MV-4-11 (cell line): ENCODE measurements around the gene SLC49A3.
"Not testable (repeated sequence)": the region's sequence is repeated elsewhere in the genome, so short reads cannot be mapped to it uniquely, and the experiment has no call there.

Experiments used
- DNase-seq: peaks from one replicate; lab custom pipeline; 2025; lab: John Stamatoyannopoulos, UW

SLC49A3 gene

GRCh38 chr4:722169-722725 is 33.3 kb upstream of the SLC49A3 start:
- DNase-seq = peak; percentile 18

- DNase-seq = no peak
Measured at GRCh38 chr4:721261-722168, 32.6 kb upstream of the SLC49A3 start.

DNA sequence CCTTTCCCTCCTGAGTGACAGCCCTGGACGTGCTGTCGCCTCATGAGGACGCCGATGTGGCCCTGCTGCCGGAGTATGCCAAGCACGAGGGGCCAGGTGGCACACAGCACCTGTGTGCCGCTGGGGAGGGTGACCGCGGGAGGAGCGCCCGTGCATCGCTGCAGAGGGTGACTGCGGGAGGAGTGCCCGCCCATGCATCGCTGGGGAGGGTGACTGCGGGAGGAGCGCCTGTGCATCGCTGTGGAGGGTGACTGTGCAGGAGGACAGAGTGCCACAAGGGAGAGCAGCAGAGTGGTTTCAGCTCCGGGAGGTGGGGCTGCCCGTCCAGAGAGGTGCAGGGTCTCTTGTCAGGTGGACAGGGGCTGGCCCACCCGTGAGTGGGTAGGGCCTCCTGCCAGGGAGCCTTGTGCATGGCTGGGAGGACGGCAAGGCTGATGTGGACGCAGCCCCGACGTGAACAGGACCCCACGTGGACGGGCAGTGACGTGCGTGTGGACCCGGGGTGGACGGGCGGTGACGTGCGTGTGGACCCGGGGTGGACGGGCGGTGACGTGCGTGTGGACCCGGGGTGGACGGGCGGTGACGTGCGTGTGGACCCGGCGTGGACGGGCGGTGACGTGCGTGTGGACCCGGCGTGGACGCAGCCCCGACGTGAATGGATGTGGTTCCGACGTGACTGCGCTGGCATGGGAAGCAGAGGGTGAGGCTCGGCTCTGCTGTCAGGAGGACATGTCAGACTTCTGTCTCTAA is 31.3 kb upstream of the SLC49A3 start:
- no peak for DNase-seq

DNA sequence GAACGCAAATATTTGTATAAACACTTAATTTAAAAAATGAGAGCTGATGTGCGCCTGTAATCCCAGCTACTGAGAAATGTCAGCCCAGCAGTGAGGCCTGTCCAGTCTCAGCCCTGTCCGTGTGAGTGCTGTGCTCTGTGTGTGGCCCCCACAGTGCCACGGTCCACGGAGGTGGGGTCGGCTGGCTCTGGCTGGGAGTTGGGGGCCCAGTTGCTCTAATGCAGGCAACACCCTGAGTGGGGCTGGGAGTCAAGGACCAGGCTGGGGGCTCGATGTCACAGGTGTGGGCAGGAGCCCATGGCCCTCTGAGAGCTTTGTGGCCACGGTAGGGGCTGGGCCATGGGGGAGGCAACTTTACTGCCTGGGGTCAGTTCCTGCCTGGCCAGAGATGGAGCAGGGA is 29.5 kb upstream of the SLC49A3 start:
- no peak for DNase-seq

DNA sequence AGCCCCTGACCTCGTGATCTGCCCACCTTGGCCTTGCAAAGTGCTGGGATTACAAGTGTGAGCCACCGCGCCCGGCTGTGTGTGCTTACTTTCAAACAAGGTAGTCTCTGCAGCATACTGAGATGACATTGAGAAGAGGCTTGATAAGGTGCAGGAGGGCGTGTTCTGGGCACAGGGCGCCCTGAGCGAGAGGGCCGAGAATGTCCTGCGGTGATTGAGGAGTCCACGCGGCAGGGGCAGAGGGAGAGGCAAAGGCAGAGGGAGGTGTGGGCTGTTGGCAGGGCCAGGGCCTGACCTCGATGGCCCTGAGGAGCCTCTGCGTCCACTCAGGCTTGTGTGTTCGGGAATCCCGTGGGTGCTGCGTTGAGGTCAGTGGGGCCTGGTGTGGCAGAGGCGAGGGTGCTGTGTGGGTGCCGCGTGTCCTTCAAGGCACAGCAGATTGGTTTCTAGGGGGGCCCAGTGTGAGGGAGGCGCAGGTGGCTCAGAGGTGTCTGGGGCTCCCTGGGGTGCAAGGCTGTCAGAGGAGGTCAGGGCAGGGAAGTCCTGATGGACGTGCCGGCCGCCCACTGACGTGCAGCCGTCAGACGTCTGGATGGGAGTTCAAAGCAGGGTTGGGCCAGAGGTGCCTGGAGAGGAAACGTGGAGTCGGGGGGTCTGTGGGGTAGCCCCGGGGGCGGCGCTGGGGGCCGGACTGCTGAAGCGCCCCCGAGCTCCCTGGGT is 28.8 kb upstream of the SLC49A3 start:
- DNase-seq = no peak

- DNase-seq = no peak
Measured at GRCh38 chr4:714087-714486, 25.1 kb upstream of the SLC49A3 start.

GRCh38 chr4:712916-713632 is 24.1 kb upstream of the SLC49A3 start:
- DNase-seq = no peak

DNA sequence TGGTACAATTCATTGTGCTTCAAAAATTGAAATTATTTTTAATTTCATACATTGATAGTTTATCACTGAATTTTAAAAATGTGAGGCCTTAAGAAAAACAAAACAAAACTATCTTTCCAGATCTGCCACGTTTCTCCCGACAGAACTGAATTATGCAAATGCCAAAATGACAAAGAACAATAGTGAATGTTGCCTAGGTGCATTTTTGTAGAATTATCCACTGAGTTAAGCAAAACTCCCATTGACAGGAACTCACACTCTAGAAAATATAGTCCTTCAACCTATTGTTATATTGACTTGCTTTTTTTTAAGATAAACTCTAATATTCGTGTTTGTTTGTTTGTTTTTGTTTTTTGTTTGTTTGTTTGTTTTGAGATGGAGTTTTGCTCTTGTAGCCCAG is 23.1 kb upstream of the SLC49A3 start:
- DNase-seq = no peak

DNA sequence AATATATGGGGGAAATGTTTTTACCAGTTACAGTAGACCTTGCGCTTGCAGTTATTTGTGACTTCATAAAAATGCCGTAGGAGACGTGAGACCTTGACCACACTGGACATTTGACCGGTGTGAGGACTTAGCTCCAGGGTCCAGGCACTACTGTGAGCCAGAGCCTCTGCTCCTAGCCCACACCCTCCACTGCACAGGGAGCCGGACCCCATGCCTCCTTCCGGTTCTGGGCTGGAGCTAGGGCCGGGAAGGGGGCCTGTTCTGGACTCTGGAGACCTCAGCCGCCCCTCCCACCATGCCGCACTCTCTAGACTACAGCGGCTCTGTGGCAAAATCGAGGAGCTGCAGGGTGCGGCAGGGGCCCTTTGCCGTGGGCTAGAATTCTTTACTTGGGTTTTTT is 22.0 kb upstream of the SLC49A3 start:
- DNase-seq = no peak

GRCh38 chr4:710116-710515 is 21.2 kb upstream of the SLC49A3 start:
- DNase-seq = no peak

DNA sequence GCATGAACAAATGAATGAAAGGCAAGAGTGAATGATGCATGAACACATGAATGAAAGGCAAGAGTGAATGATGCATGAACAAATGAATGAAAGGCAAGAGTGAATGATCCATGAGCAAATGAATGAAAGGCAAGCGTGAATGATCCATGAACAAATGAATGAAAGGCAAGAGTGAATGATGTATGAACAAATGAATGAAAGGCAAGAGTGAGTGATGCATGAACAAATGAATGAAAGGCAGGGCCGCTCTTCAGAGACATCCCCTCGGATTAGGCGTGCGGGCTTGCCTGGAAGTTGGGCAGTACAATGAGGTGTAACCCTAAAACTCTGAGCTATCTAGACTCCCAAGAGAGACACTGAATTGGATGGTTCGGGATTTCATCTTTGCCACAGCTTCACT is 20.4 kb upstream of the SLC49A3 start:
- no peak for DNase-seq

DNA sequence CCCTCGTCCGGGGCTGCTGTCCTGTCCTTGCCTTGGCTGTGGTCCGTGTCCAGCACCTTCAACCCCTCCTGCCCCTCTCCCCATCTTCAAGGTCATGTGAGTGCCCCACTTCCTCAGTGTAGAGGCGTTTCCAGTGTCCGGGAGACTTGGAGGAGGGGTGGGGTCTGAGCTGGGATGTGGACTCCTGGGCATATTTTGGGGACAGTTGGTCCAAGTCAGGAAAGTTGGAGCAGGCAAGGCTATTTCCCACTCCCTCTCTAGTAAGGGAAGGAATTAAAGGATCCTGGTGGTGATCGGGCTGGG is 19.6 kb upstream of the SLC49A3 start:
- no peak for DNase-seq

DNA sequence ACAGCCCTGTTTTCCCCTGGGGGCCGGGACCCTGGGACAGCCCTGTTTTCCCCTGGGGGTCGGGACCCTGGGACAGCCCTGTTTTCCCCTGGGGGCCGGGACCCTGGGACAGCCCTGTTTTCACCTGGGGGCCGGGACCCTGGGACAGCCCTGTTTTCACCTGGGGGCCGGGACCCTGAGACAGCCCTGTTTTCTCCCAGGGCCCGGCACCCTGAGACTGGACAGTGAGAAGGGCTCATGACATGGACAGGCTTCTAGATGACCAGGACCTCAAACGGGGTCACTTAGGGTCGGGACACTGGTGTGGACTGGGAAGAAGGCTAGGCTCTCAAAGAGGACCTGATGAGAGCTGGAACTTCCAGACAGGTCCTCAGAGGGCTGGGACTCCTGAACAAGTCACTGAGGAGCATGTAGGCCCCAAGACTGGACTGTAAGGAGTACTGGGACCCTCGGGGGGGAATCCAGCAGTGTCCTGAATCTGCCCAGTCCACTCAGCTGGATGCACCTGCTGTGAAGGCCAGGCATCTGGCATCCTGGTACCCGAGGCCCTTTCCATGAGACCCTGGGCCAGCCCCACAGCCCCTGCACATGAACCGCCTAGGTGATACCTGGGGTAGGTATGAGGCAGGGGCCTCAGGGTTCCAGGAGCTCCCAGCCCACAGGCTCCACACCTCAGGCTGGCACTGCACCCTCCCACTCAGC is 19.1 kb upstream of the SLC49A3 start:
- DNase-seq = no peak

- DNase-seq = no peak
Measured at GRCh38 chr4:706834-707598, 18.1 kb upstream of the SLC49A3 start.

DNA sequence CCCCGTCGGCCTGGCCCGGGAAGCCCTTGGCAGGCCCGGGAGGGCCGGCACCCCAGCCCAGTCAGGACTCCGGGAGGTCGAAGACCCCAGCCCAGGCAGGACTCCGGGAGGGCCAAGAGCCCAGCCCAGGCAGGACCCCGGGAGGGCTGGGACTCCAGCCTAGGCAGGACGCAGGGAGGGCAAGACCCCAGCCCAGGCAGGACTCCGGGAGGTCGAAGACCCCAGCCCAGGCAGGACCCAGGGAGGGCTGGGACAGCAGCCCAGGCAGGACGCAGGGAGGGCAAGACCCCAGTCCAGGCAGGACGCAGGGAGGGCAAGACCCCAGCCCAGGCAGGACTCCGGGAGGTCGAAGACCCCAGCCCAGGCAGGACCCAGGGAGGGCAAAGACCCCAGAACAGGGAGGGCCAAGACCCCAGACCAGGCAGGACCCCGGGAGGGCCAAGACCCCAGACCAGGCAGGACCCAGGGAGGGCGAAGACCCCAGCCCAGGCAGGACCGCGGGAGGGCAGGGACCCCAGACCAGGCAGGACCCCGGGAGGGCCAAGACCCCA is 17.2 kb upstream of the SLC49A3 start:
- DNase-seq = not testable (repeated sequence)

DNA sequence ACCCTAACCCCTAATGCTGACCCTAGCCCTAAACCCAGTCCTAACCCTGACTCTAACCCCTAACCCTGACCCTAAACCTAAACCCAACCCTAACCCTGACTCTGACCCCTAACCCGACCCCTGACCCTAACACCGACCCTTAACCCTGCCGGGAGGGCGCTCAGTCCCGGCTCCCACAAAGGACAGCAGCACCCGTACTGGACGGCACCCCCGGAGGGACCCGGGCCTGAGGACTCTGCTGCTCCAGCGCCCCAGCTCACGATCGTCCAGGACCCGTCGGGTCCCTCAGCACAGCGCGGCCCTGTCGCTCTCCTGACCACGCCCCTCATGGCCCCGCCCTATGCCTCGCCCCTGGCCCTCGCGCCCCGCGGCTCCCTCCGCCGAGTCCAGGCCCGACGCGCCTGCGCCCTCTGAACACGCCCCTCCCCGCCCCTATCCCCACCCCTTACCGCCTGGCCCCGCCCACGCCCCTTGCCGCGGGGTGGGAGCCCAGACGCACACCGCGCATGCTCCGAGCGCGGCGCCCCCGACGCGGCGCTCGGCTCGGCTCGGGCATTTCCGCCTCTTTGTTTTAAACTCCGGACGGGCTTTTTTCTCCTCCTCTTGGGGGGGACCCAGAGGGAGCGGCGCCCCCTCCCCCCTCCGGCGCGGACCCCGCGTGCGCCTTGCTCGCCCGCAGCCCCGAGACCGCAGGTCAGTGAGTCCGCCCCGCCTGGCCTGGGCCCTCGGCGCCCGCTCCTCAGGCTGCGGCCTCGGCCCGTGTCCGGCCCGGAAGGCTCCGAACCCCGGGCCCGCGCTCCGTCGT is 16.5 kb upstream of the SLC49A3 start, which contains the start of gene PCGF3:
PCGF3 (plus strand) TSS at position 555 of the 805 bp plus-strand sequence. CDS start 27,849 bp downstream, outside the sequence.
- DNase-seq = peak; percentile 80

DNA sequence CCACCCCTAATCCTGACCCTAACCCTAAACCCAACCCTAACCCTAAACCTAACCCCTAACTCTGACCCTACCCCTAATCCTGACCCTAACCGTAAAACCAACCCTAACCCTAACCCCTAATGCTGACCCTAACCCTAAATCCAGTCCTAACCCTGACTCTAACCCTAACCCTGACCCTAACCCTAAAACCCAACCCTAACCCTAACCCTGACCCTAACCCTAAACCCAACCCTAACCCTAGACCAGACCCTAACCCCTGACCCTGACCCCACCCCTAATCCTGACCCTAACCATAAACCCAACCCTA is 16.0 kb upstream of the SLC49A3 start:
- DNase-seq = no peak

GRCh38 chr4:704198-704891 is 15.4 kb upstream of the SLC49A3 start:
- no peak for DNase-seq
